Measurements from ENCODE around the gene PAPLN.

GRCh38 chr14:73220634-73221033 is 16.7 kb upstream of the PAPLN start:
- TF ChIP-seq POLR2A (IDR thresholded peaks at IDR 0.05) (no peak), CTCF (IDR thresholded peaks at IDR 0.05) (no peak)
